Liver (tissue), 9 donors: ENCODE data around the gene PPP2R3B. TPM values are rescaled to one million over a fixed set of nuclear protein-coding genes. Genes with fewer than 3 reads are reported as not detected.

Source experiments
- DNase-seq: peaks from one replicate; pipeline ENCODE4 v3.0.0-alpha.2; 2017; ENCODE audit warnings: low spot score
- H3K27ac ChIP-seq, 2 donors: one replicate each; pipeline ENCODE4 v1.7.0; 2013; ENCODE audit warnings: inconsistent platforms in 2 of 2, low read length in 2 of 2, control low read depth in 1 of 2, low read depth in 1 of 2, mild to moderate bottlenecking in 1 of 2
- H3K27me3 ChIP-seq, 4 donors: one replicate each; pipeline versions ENCODE4 v1.6.1 to v1.7.0; 2013; ENCODE audit warnings: low read length in 3 of 4, inconsistent platforms in 1 of 4, mild to moderate bottlenecking in 1 of 4, moderate library complexity in 1 of 4; ENCODE audit not compliant: control insufficient read depth in 4 of 4, insufficient read depth in 4 of 4
- H3K36me3 ChIP-seq, 4 donors: one replicate each; pipeline versions ENCODE4 v1.6.1 to v1.7.0; 2013; ENCODE audit warnings: low read length in 3 of 4, mild to moderate bottlenecking in 3 of 4, low read depth in 1 of 4, moderate library complexity in 1 of 4; ENCODE audit not compliant: control insufficient read depth in 4 of 4, insufficient read depth in 3 of 4
- H3K4me1 ChIP-seq, 4 donors: one replicate each; pipeline versions ENCODE4 v1.6.1 to v1.7.0; 2013; ENCODE audit warnings: low read length in 3 of 4, mild to moderate bottlenecking in 3 of 4, moderate library complexity in 1 of 4; ENCODE audit not compliant: control insufficient read depth in 4 of 4, insufficient read depth in 4 of 4
- H3K4me3 ChIP-seq, 3 donors: one replicate each; pipeline versions ENCODE4 v1.6.1 to v1.7.0; 2013; ENCODE audit warnings: low read length in 3 of 3, control low read depth in 1 of 3, low read depth in 1 of 3, mild to moderate bottlenecking in 1 of 3
- H3K9ac ChIP-seq, 2 donors: one replicate each; pipeline ENCODE4 v1.7.0; 2013; ENCODE audit warnings: low read length in 2 of 2, mild to moderate bottlenecking in 2 of 2, moderate library complexity in 2 of 2, control low read depth in 1 of 2, low read depth in 1 of 2
- H3K9me3 ChIP-seq, 4 donors: one replicate each; pipeline versions ENCODE4 v1.6.1 to v1.7.0; 2013; ENCODE audit warnings: low read length in 3 of 4; ENCODE audit not compliant: control insufficient read depth in 4 of 4
- EGR1 ChIP-seq, 2 donors: IDR thresholded peaks; 2 replicates each; pipeline ENCODE4 v1.6.1; 2016 to 2018; ENCODE audit warnings: antibody characterized with exemption in 2 of 2, low read depth in 2 of 2
- FOXA2 ChIP-seq: IDR thresholded peaks from 2 replicates; pipeline ENCODE4 v1.6.1; 2016; ENCODE audit warnings: antibody characterized with exemption
- GABPA ChIP-seq, 2 donors: IDR thresholded peaks in 1 of 2; conservative IDR thresholded peaks in 1 of 2; 2 replicates each; pipeline ENCODE4 v1.6.1; 2016; ENCODE audit warnings: antibody characterized with exemption in 2 of 2, mild to moderate bottlenecking in 1 of 2, moderate library complexity in 1 of 2
- HNF4G ChIP-seq: IDR thresholded peaks from 2 replicates; pipeline ENCODE4 v1.6.1; 2016; ENCODE audit warnings: antibody characterized with exemption
- JUND ChIP-seq, 2 donors: IDR thresholded peaks; 2 replicates each; pipeline ENCODE4 v1.6.1; 2016; ENCODE audit warnings: antibody characterized with exemption in 2 of 2
- NR2F2 ChIP-seq: IDR thresholded peaks from 2 replicates; pipeline ENCODE4 v1.6.1; 2016; ENCODE audit warnings: antibody characterized with exemption
- RAD21 ChIP-seq, 2 donors: IDR thresholded peaks; 2 replicates each; pipeline ENCODE4 v1.6.1; 2016; ENCODE audit warnings: antibody characterized with exemption in 2 of 2, mild to moderate bottlenecking in 2 of 2
- RXRA ChIP-seq, 2 donors: IDR thresholded peaks; 2 replicates each; pipeline ENCODE4 v1.6.1; 2017 to 2018; ENCODE audit warnings: antibody characterized with exemption in 2 of 2, mild to moderate bottlenecking in 1 of 2
- SP1 ChIP-seq: IDR thresholded peaks from 2 replicates; pipeline ENCODE4 v1.6.1; 2018; ENCODE audit warnings: antibody characterized with exemption, mild to moderate bottlenecking
- TAF1 ChIP-seq: conservative IDR thresholded peaks from 2 replicates; pipeline ENCODE4 v1.6.1; 2016; ENCODE audit warnings: antibody characterized with exemption, mild to moderate bottlenecking
- YY1 ChIP-seq: IDR thresholded peaks from 2 replicates; pipeline ENCODE4 v1.6.1; 2016; ENCODE audit warnings: antibody characterized with exemption, mild to moderate bottlenecking
- WGBS: extraction: QIAGEN DNeasy Blood & Tissue Kit; methylation state at CpG from one replicate; pipeline ENCODE4 v1.1.7; 2013; 5-methylcytosine and 5-hydroxymethylcytosine counted together
- polyA plus RNA-seq, 2 donors: library from polyadenylated mRNA; stranded (reverse) in 1 of 2; unstranded in 1 of 2; fragments of 200-250 nt in 1 of 2; fragments of >200 nt in 1 of 2; fragmentation: Nextera tagmentation in 1 of 2; extraction: Ambion mirVana in 1 of 2; gene quantifications; one replicate each; pipeline versions ENCODE4 v1.2.1 to v1.2.3, GENCODE V29; 2013 to 2015
- total RNA-seq, 2 donors: library from RNA; depleted of rRNA; stranded (reverse); fragments of >200 nt; gene quantifications; one replicate each; pipeline ENCODE4 v1.2.3, GENCODE V29; 2014
- TF ChIP-seq, protein P1 (sequence below): IDR thresholded peaks from 2 replicates; pipeline ENCODE4 v1.6.1; 2016; ENCODE audit warnings: antibody characterized with exemption, mild to moderate bottlenecking
- TF ChIP-seq, protein P2 (sequence below): IDR thresholded peaks from 2 replicates; pipeline ENCODE4 v1.6.1; 2016; ENCODE audit warnings: antibody characterized with exemption
- TF ChIP-seq, protein P3 (sequence below): IDR thresholded peaks from 2 replicates; pipeline ENCODE4 v1.6.1; 2016; ENCODE audit warnings: antibody characterized with exemption
- TF ChIP-seq, protein P4 (sequence below): fragments of 150-350 bp; IDR thresholded peaks from 2 replicates; pipeline ENCODE4 v1.5.1; 2017; ENCODE audit warnings: improper control_type of control experiment, low read depth, low read length; ENCODE audit not compliant: missing input control
- donor health status: healthy.
- donor health status: healthy.
- donor health status: healthy.
- donor health status: healthy.
- donor health status: healthy.

Gene PPP2R3B
- total and polyA plus RNA-seq, 4 donors = 1.2 to 8.2 (median 4.3) TPM

DNA sequence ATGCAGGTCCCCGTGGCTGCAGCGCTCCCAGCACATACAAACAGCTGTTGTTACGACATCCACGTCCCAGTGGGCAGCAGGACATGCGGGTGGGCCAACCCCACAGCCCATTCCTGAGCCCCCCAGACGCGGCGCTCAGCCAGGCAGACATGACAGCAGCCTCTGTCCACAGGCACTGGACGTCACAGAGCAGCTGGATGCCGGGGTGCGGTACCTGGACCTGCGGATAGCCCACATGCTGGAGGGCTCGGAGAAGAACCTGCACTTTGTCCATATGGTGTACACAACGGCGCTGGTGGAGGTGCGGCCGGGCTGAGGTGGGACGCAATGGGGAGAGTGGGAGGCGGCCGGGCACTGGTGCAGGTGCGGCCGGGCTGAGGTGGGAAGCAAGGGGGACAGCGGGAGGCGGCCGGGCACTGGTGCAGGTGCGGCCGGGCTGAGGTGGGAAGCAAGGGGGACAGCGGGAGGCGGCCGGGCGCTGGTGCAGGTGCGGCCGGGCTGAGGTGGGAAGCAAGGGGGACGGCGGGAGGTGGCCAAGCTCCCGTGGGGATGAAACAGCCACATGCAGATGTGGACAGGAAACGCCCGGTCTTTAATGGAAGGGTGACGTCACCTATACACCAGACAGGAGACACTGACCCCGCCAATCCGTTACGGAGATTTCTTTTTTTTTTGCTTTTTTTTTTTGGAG, 96.1 kb downstream of the PPP2R3B start:
- Histone ChIP-seq H3K9me3 (no peaks in the 10 kb centered on the region), H3K9ac (no peak overlapping the region), H3K36me3 (peaks cover 14 to 54% (median 23%) of the 10 kb centered on the region in 4 donors), H3K4me3 (no peak overlapping the region), H3K4me1 (no peaks in the 10 kb centered on the region), H3K27ac (no peak overlapping the region), H3K27me3 (no peaks in the 10 kb centered on the region)
- WGBS = 93% methylated on average over 38 of the region's 42 CpGs
- DNase-seq = no peak
- no peak for TF ChIP-seq TAF1
- no peak for TF ChIP-seq NR2F2
- no peak for TF ChIP-seq EGR1 (IDR thresholded peaks at IDR 0.05; ENCODE audit: low read depth in 2 of 2)
- TF ChIP-seq GABPA (IDR thresholded peaks at IDR 0.05 in 1 of 2, conservative IDR thresholded peaks at IDR 0.05 in 1 of 2) = no peak
- no peak for TF ChIP-seq SP1
- TF ChIP-seq RXRA (IDR thresholded peaks at IDR 0.05) = no peak
- TF ChIP-seq HNF4G = no peak
- TF ChIP-seq FOXA2 = no peak
- TF ChIP-seq, protein P1, sequence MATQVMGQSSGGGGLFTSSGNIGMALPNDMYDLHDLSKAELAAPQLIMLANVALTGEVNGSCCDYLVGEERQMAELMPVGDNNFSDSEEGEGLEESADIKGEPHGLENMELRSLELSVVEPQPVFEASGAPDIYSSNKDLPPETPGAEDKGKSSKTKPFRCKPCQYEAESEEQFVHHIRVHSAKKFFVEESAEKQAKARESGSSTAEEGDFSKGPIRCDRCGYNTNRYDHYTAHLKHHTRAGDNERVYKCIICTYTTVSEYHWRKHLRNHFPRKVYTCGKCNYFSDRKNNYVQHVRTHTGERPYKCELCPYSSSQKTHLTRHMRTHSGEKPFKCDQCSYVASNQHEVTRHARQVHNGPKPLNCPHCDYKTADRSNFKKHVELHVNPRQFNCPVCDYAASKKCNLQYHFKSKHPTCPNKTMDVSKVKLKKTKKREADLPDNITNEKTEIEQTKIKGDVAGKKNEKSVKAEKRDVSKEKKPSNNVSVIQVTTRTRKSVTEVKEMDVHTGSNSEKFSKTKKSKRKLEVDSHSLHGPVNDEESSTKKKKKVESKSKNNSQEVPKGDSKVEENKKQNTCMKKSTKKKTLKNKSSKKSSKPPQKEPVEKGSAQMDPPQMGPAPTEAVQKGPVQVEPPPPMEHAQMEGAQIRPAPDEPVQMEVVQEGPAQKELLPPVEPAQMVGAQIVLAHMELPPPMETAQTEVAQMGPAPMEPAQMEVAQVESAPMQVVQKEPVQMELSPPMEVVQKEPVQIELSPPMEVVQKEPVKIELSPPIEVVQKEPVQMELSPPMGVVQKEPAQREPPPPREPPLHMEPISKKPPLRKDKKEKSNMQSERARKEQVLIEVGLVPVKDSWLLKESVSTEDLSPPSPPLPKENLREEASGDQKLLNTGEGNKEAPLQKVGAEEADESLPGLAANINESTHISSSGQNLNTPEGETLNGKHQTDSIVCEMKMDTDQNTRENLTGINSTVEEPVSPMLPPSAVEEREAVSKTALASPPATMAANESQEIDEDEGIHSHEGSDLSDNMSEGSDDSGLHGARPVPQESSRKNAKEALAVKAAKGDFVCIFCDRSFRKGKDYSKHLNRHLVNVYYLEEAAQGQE = no peak
- TF ChIP-seq RAD21 (IDR thresholded peaks at IDR 0.05) = no peak
- TF ChIP-seq YY1 = no peak
- TF ChIP-seq, protein P2, sequence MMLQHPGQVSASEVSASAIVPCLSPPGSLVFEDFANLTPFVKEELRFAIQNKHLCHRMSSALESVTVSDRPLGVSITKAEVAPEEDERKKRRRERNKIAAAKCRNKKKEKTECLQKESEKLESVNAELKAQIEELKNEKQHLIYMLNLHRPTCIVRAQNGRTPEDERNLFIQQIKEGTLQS = no peak
- no peak for TF ChIP-seq JUND (IDR thresholded peaks at IDR 0.05)
- TF ChIP-seq, protein P3, sequence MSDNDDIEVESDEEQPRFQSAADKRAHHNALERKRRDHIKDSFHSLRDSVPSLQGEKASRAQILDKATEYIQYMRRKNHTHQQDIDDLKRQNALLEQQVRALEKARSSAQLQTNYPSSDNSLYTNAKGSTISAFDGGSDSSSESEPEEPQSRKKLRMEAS = no peak
- TF ChIP-seq, protein P4, sequence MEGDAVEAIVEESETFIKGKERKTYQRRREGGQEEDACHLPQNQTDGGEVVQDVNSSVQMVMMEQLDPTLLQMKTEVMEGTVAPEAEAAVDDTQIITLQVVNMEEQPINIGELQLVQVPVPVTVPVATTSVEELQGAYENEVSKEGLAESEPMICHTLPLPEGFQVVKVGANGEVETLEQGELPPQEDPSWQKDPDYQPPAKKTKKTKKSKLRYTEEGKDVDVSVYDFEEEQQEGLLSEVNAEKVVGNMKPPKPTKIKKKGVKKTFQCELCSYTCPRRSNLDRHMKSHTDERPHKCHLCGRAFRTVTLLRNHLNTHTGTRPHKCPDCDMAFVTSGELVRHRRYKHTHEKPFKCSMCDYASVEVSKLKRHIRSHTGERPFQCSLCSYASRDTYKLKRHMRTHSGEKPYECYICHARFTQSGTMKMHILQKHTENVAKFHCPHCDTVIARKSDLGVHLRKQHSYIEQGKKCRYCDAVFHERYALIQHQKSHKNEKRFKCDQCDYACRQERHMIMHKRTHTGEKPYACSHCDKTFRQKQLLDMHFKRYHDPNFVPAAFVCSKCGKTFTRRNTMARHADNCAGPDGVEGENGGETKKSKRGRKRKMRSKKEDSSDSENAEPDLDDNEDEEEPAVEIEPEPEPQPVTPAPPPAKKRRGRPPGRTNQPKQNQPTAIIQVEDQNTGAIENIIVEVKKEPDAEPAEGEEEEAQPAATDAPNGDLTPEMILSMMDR = no peak

DNA sequence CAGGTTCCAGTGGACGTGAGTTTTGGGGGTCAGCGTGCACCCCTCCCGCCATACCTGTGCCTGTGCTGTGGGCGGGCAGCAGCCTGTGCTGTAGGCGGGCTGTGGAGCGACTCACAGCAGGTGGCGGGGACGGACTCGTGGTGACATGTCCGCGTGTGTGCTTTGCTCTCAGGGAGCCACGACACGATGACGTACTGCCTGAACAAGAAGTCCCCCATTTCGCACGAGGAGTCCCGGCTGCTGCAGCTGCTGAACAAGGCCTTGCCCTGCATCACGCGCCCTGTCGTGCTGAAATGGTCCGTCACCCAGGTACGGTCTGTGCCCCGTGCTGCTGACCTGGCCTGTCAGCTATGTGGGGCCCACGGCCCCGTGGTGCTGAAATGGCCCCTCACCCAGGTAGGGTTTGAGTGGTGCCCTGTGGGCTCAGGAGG, 98.1 kb downstream of the PPP2R3B start:
- H3K27ac ChIP-seq = no peak overlapping the region
- DNase-seq = no peak
- H3K4me1 ChIP-seq = no peaks in the 10 kb centered on the region
- no peak for TF ChIP-seq TAF1
- no peak for TF ChIP-seq YY1
- no peak for TF ChIP-seq RXRA (IDR thresholded peaks at IDR 0.05)
- no peak for TF ChIP-seq GABPA (IDR thresholded peaks at IDR 0.05 in 1 of 2, conservative IDR thresholded peaks at IDR 0.05 in 1 of 2)
- TF ChIP-seq NR2F2 = no peak
- peaks cover 14 to 55% (median 31%) of the 10 kb centered on the region in 4 donors for H3K36me3 ChIP-seq
- H3K27me3 ChIP-seq = no peaks in the 10 kb centered on the region
- no peaks in the 10 kb centered on the region for H3K9me3 ChIP-seq
- no peak overlapping the region for H3K9ac ChIP-seq
- no peak overlapping the region for H3K4me3 ChIP-seq
- 96% methylated on average over 25 of the region's 25 CpGs for WGBS
